Kidney epithelial cell (primary cell): ENCODE results near the gene C6orf15. TPM values are rescaled to one million over a fixed set of nuclear protein-coding genes. Genes with fewer than 3 reads are reported as not detected.
A peak's percentile ranks its signal among the peaks of the same experiment; 100 is the strongest.

Experiments
- DNase-seq: peaks from one replicate; pipeline ENCODE4 v3.0.0-alpha.2; 2010; ENCODE audit warnings: low read depth
- H3K27me3 ChIP-seq: 2 replicates; pipeline ENCODE4 v1.6.0; 2011; ENCODE audit warnings: low read length; ENCODE audit not compliant: control insufficient read depth, insufficient read depth
- H3K36me3 ChIP-seq: 2 replicates; pipeline ENCODE4 v1.5.1; 2011; ENCODE audit warnings: low read length; ENCODE audit not compliant: control insufficient read depth, insufficient read depth
- H3K4me3 ChIP-seq: 2 replicates; pipeline ENCODE4 v1.5.1; 2011; ENCODE audit warnings: low read depth, mild to moderate bottlenecking, control low read depth, low read length
- CTCF ChIP-seq: IDR thresholded peaks from 2 replicates; pipeline ENCODE4 v1.5.1; 2011; ENCODE audit warnings: mild to moderate bottlenecking, moderate library complexity, low read length, control low read depth, inconsistent platforms; ENCODE audit not compliant: insufficient read depth, poor library complexity, severe bottlenecking
- total RNA-seq: library from RNA; depleted of rRNA; stranded (reverse); fragments of >200 nt; gene quantifications from 2 replicates; pipeline ENCODE4 v1.2.3, GENCODE V29; 2015

The C6orf15 gene
- total RNA-seq, 1 donor from 2014 or later = 0.79 TPM

- Histone ChIP-seq H3K4me3 (no peak within 1 kb of the TSS), H3K36me3 (no peaks in the 10 kb centered on the region), H3K27me3 (no peaks in the 10 kb centered on the region)
- DNase-seq = no peak
- no peak for TF ChIP-seq CTCF
These were observed 8.0 kb upstream of the C6orf15 start, which contains the start of gene CDSN for GRCh38 chr6:31120151-31120915. Gene CDSN (minus strand): TSS chr6:31120446. CDS start chr6:31120419, 27 bp downstream.

GRCh38 chr6:31118178-31118577 lies 5.8 kb upstream of the C6orf15 start:
- TF ChIP-seq CTCF = no peak

GRCh38 chr6:31116661-31117385 lies 4.4 kb upstream of the C6orf15 start:
- Histone ChIP-seq H3K36me3 (no peaks in the 10 kb centered on the region), H3K4me3 (no peak overlapping the region), H3K27me3 (no peaks in the 10 kb centered on the region)
- no peak for DNase-seq
- TF ChIP-seq CTCF = no peak

More at GRCh38 chr6:31118178-31118577, 5.8 kb upstream of the C6orf15 start:
- no peak for DNase-seq
- Histone ChIP-seq H3K27me3 (no peaks in the 10 kb centered on the region), H3K36me3 (no peaks in the 10 kb centered on the region), H3K4me3 (no peak overlapping the region)

GRCh38 chr6:31115941-31116560 lies 3.7 kb upstream of the C6orf15 start:
- DNase-seq = no peak
- Histone ChIP-seq H3K27me3 (no peaks in the 10 kb centered on the region), H3K4me3 (no peak overlapping the region), H3K36me3 (no peaks in the 10 kb centered on the region)
- no peak for TF ChIP-seq CTCF

GRCh38 chr6:31114970-31115849 lies 2.8 kb upstream of the C6orf15 start:
- Histone ChIP-seq H3K36me3 (no peaks in the 10 kb centered on the region), H3K4me3 (peak overlapping the region; percentile 10), H3K27me3 (no peaks in the 10 kb centered on the region)
- DNase-seq = no peak
- TF ChIP-seq CTCF = peak; percentile 53
